Esophagus muscularis mucosa (tissue), 4 donors: ENCODE measurements around the gene GASK1B. TPM values are rescaled to one million over a fixed set of nuclear protein-coding genes. Genes with fewer than 3 reads are reported as not detected.

Experiments
- DNase-seq: peaks from one replicate; pipeline ENCODE4 v3.0.0-alpha.2; 2017; ENCODE audit errors: extremely low spot score
- H3K27ac ChIP-seq, 4 donors: fragments of 200-600 bp; sonication (generic); replicated peaks in 1 of 4; 1 replicate in 3 of 4; 2 replicates in 1 of 4; pipeline ENCODE4 v1.5.1; 2016 to 2019; ENCODE audit warnings: mild to moderate bottlenecking in 1 of 4
- H3K27me3 ChIP-seq, 4 donors: fragments of 200-600 bp; sonication (generic); one replicate each; pipeline versions ENCODE4 v1.5.1 to v1.6.0; 2016 to 2019
- H3K36me3 ChIP-seq, 4 donors: fragments of 200-600 bp; sonication (generic); one replicate each; pipeline ENCODE4 v1.5.1; 2016 to 2019
- H3K4me1 ChIP-seq, 4 donors: fragments of 200-600 bp; sonication (generic); one replicate each; pipeline ENCODE4 v1.5.1; 2016 to 2019
- H3K4me3 ChIP-seq, 4 donors: fragments of 200-600 bp; sonication (generic); 1 replicate in 2 of 4; 2 replicates in 2 of 4; pipeline ENCODE4 v1.5.1; 2016 to 2019; ENCODE audit warnings: mild to moderate bottlenecking in 4 of 4, moderate library complexity in 1 of 4
- H3K9me3 ChIP-seq, 4 donors: fragments of 200-600 bp; sonication (generic); 1 replicate in 3 of 4; 2 replicates in 1 of 4; pipeline ENCODE4 v1.5.1; 2016 to 2019
- CTCF ChIP-seq, 3 experiments: fragments of 200-600 bp in 2 of 3; fragments of 450-650 bp in 1 of 3; sonication (generic) in 2 of 3; IDR thresholded peaks; one replicate each; pipeline ENCODE4 v1.5.1; 2017 to 2019; ENCODE audit warnings: antibody characterized with exemption in 3 of 3, mild to moderate bottlenecking in 2 of 3, moderate library complexity in 1 of 3
- EP300 ChIP-seq: sonication (generic); formaldehyde crosslinking; IDR thresholded peaks from one replicate; pipeline ENCODE4 v1.6.1; 2017; ENCODE audit warnings: antibody characterized with exemption
- POLR2A ChIP-seq: fragments of 450-650 bp; IDR thresholded peaks from one replicate; pipeline ENCODE4 v1.6.1; 2017; ENCODE audit warnings: antibody characterized with exemption, moderate library complexity, mild to moderate bottlenecking, low read depth
- POLR2AphosphoS5 ChIP-seq, 2 donors: sonication (generic); formaldehyde crosslinking; IDR thresholded peaks; one replicate each; pipeline ENCODE4 v1.6.1; 2017; ENCODE audit warnings: antibody characterized with exemption in 2 of 2
- WGBS: methylation state at CpG from one replicate; pipeline ENCODE4 v1.1.5; 2018; 5-methylcytosine and 5-hydroxymethylcytosine counted together
- intact Hi-C: fragments of 100-400 bp; cut with DNase I; formaldehyde crosslinking; loops from one replicate; pipeline ENCODE4 v1.15.1; 2023
- total RNA-seq, 4 donors: library from RNA; depleted of rRNA; stranded (reverse); fragments of >200 nt; gene quantifications; one replicate each; pipeline versions ENCODE4 v1.1.0 to v1.2.1, GENCODE V29; 2016

Gene GASK1B
- total RNA-seq, 4 donors from 2014 or later, result 27.5 to 45.9 (median 32.4) TPM

GRCh38 chr4:158192439-158193158 lies 19.8 kb upstream of the GASK1B start:
- no peak overlapping the region for H3K4me3 ChIP-seq
- intact Hi-C loops, result loop anchor here (5.0 kb wide), 1 partner anchor 60 kb away; no protein-coding TSS in a partner anchor
- WGBS, result 83% methylated on average over 5 of the region's 5 CpGs
- DNase-seq, result no peak
- H3K4me1 ChIP-seq, result peaks cover 0 to 6% (median 0%) of the 10 kb centered on the region in 4 donors
- no peak for TF ChIP-seq POLR2AphosphoS5 (IDR thresholded peaks at IDR 0.05)
- TF ChIP-seq POLR2A, result no peak
- TF ChIP-seq CTCF (IDR thresholded peaks at IDR 0.05), result no peak
- TF ChIP-seq EP300, result no peak
- no peaks in the 10 kb centered on the region for H3K27me3 ChIP-seq
- no peaks in the 10 kb centered on the region for H3K9me3 ChIP-seq
- peaks cover 0 to 9% (median 0%) of the 10 kb centered on the region in 4 donors for H3K36me3 ChIP-seq
- H3K27ac ChIP-seq, result no peak overlapping the region

GRCh38 chr4:158190718-158191117 lies 17.9 kb upstream of the GASK1B start:
- no peak for DNase-seq
- intact Hi-C loops, result loop anchor here (5.0 kb wide), 1 partner anchor 62 kb away; no protein-coding TSS in a partner anchor
- TF ChIP-seq POLR2AphosphoS5 (IDR thresholded peaks at IDR 0.05), result no peak
- no peak for TF ChIP-seq EP300
- no peak for TF ChIP-seq CTCF (IDR thresholded peaks at IDR 0.05)
- TF ChIP-seq POLR2A, result no peak
- WGBS, result 86% methylated on average over 2 of the region's 2 CpGs
- H3K4me1 ChIP-seq, result peaks cover 0 to 6% (median 0%) of the 10 kb centered on the region in 4 donors
- H3K27me3 ChIP-seq, result no peaks in the 10 kb centered on the region
- no peak overlapping the region for H3K4me3 ChIP-seq
- H3K36me3 ChIP-seq, result peaks cover 0 to 9% (median 0%) of the 10 kb centered on the region in 4 donors
- H3K9me3 ChIP-seq, result no peaks in the 10 kb centered on the region
- H3K27ac ChIP-seq, result no peak overlapping the region

- H3K9me3 ChIP-seq, result no peaks in the 10 kb centered on the region
- peaks cover 0 to 6% (median 0%) of the 10 kb centered on the region in 4 donors for H3K4me1 ChIP-seq
- no peak for DNase-seq
- no peak overlapping the region for H3K27ac ChIP-seq
- TF ChIP-seq CTCF (IDR thresholded peaks at IDR 0.05), result no peak
- no peak for TF ChIP-seq POLR2A
- no peak for TF ChIP-seq EP300
- TF ChIP-seq POLR2AphosphoS5 (IDR thresholded peaks at IDR 0.05), result no peak
- H3K27me3 ChIP-seq, result no peaks in the 10 kb centered on the region
- intact Hi-C loops, result no loop called here
- WGBS, result 94% methylated on average over 1 of the region's 1 CpG
- H3K4me3 ChIP-seq, result no peak overlapping the region
- H3K36me3 ChIP-seq, result peaks cover 0 to 9% (median 0%) of the 10 kb centered on the region in 4 donors
Measured at GRCh38 chr4:158189422-158189821, 16.6 kb upstream of the GASK1B start.

- DNase-seq, result no peak
- Histone ChIP-seq H3K27me3 (no peaks in the 10 kb centered on the region), H3K4me1 (no peaks in the 10 kb centered on the region), H3K9me3 (no peaks in the 10 kb centered on the region), H3K36me3 (peaks cover 0 to 9% (median 0%) of the 10 kb centered on the region in 4 donors), H3K4me3 (no peak overlapping the region), H3K27ac (no peak overlapping the region)
- intact Hi-C loops, result no loop called here
- WGBS, result 88% methylated on average over 2 of the region's 2 CpGs
- TF ChIP-seq POLR2AphosphoS5 (IDR thresholded peaks at IDR 0.05), result no peak
- no peak for TF ChIP-seq CTCF (IDR thresholded peaks at IDR 0.05)
- no peak for TF ChIP-seq POLR2A
- no peak for TF ChIP-seq EP300
Measured at GRCh38 chr4:158186815-158187214, 14.0 kb upstream of the GASK1B start.
